Breast epithelium (tissue), 4 donors: ENCODE results near the gene TMEM132C. TPM values are rescaled to one million over a fixed set of nuclear protein-coding genes. Genes with fewer than 3 reads are reported as not detected.

Source experiments
- DNase-seq, 2 donors: peaks; one replicate each; pipeline ENCODE4 v3.0.0-alpha.2; 2019; ENCODE audit warnings: low spot score in 2 of 2
- H3K27ac ChIP-seq, 2 donors: fragments of 200-600 bp; sonication (generic) in 1 of 2; one replicate each; pipeline ENCODE4 v1.5.1; 2016 to 2019; ENCODE audit warnings: mild to moderate bottlenecking in 1 of 2
- H3K27me3 ChIP-seq, 2 donors: fragments of 200-600 bp; sonication (generic) in 1 of 2; one replicate each; pipeline versions ENCODE4 v1.5.1 to v1.6.0; 2017 to 2019; ENCODE audit warnings: control low read depth in 1 of 2, mild to moderate bottlenecking in 1 of 2
- H3K36me3 ChIP-seq: fragments of 200-600 bp; one replicate; pipeline ENCODE4 v1.5.1; 2019
- H3K4me1 ChIP-seq, 2 donors: fragments of 200-600 bp; sonication (generic); one replicate each; pipeline ENCODE4 v1.5.1; 2016 to 2019; ENCODE audit warnings: control low read depth in 1 of 2
- H3K4me3 ChIP-seq, 3 donors: fragments of 200-600 bp; sonication (generic); 1 replicate in 2 of 3; 2 replicates in 1 of 3; pipeline ENCODE4 v1.5.1; 2016 to 2019; ENCODE audit warnings: mild to moderate bottlenecking in 3 of 3, moderate library complexity in 2 of 3
- H3K9me3 ChIP-seq, 2 donors: fragments of 200-600 bp; sonication (generic) in 1 of 2; one replicate each; pipeline ENCODE4 v1.5.1; 2016 to 2019; ENCODE audit warnings: control low read depth in 1 of 2
- POLR2A ChIP-seq: fragments of 450-650 bp; IDR thresholded peaks from one replicate; pipeline ENCODE4 v1.6.1; 2016; ENCODE audit warnings: antibody characterized with exemption, mild to moderate bottlenecking, moderate library complexity
- POLR2AphosphoS5 ChIP-seq, 3 donors: sonication (generic); formaldehyde crosslinking; IDR thresholded peaks; one replicate each; pipeline ENCODE4 v1.6.1; 2017; ENCODE audit warnings: antibody characterized with exemption in 3 of 3
- intact Hi-C: fragments of 100-400 bp; cut with DNase I; formaldehyde crosslinking; loops from one replicate; pipeline ENCODE4 v1.15.1; 2023; ENCODE audit warnings: low total_unique reads
- total RNA-seq, 3 donors: library from RNA; depleted of rRNA; stranded (reverse); fragments of >200 nt; gene quantifications; one replicate each; pipeline ENCODE4 v1.1.0, GENCODE V29; 2016
- TF ChIP-seq, protein P1 (sequence below), 3 donors: fragments of 450-650 bp; IDR thresholded peaks; one replicate each; pipeline ENCODE4 v1.5.1; 2016 to 2017; ENCODE audit warnings: antibody characterized with exemption in 3 of 3, mild to moderate bottlenecking in 3 of 3, moderate library complexity in 3 of 3

TMEM132C gene
- 10 to 100 TPM in 2 of 3 donors, 1 to 10 TPM in 1; 7.2 to 54.1 (median 15.7) TPM for total RNA-seq

DNA sequence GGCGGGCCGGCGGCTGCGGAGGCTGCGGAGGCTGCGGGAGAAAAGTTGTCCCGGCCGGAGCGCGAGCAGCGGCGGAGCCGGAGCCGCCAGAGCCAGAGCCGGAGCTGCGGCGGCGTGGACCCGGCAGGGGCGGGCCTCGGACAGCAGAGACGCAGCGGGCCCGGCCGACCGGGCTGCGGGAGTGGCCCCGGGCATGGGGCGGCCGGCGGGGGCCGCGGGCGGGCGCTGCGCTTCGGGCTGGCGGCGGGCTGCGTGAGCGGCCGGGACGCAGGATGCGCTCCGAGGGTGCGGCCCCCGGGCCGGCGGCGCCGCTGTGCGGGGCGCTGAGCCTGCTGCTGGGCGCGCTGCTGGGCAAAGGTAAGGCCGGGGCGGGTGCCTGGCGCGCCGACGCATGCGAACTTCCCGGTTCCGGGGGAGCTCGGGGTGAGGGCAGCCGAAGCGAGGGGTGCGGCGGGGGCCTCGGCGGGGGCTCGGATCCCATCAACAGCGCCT, at the start of gene TMEM132C:
Gene TMEM132C, plus strand, starts transcription at position 40 of the 492 bp plus-strand sequence. Its CDS starts 233 bp downstream, at position 273.
- no peak for DNase-seq
- peaks cover 0 to 50% of the 10 kb centered on the region in 2 donors for H3K27me3 ChIP-seq
- TF ChIP-seq POLR2A (no peak), POLR2AphosphoS5 (IDR thresholded peaks at IDR 0.05) (no peak)
- TF ChIP-seq, protein P1, sequence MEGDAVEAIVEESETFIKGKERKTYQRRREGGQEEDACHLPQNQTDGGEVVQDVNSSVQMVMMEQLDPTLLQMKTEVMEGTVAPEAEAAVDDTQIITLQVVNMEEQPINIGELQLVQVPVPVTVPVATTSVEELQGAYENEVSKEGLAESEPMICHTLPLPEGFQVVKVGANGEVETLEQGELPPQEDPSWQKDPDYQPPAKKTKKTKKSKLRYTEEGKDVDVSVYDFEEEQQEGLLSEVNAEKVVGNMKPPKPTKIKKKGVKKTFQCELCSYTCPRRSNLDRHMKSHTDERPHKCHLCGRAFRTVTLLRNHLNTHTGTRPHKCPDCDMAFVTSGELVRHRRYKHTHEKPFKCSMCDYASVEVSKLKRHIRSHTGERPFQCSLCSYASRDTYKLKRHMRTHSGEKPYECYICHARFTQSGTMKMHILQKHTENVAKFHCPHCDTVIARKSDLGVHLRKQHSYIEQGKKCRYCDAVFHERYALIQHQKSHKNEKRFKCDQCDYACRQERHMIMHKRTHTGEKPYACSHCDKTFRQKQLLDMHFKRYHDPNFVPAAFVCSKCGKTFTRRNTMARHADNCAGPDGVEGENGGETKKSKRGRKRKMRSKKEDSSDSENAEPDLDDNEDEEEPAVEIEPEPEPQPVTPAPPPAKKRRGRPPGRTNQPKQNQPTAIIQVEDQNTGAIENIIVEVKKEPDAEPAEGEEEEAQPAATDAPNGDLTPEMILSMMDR (IDR thresholded peaks at IDR 0.05) = no peak
- peaks cover 0 to 13% of the 10 kb centered on the region in 2 donors for H3K9me3 ChIP-seq
- H3K4me3 ChIP-seq = peak within 1 kb of the TSS; percentile 49 to 67 (median 50)
- no peaks in the 10 kb centered on the region for H3K36me3 ChIP-seq
- no peaks in the 10 kb centered on the region for H3K4me1 ChIP-seq
- intact Hi-C loops = no loop called here
- H3K27ac ChIP-seq = no peak within 1 kb of the TSS

DNA sequence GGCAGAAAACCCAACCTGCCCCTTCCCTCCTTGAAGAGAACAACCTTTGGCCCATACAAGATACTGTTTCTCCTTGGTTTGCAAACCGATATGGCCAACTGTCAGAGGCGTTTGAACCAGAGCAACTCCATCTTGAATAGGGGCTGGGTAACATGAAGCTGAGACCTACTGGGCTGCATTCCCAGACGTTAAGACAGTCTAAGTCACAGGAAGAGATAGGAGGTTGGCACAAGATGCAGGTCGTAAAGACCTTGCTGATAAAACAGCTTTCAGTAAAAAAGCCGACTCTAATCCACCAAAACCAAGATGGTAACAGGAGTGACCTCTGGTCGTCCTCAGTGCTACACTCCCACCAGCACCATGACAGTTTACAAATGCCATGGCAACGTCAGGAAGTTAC, 42.7 kb upstream of the TMEM132C start:
- DNase-seq = no peak
- no peaks in the 10 kb centered on the region for H3K36me3 ChIP-seq

DNA sequence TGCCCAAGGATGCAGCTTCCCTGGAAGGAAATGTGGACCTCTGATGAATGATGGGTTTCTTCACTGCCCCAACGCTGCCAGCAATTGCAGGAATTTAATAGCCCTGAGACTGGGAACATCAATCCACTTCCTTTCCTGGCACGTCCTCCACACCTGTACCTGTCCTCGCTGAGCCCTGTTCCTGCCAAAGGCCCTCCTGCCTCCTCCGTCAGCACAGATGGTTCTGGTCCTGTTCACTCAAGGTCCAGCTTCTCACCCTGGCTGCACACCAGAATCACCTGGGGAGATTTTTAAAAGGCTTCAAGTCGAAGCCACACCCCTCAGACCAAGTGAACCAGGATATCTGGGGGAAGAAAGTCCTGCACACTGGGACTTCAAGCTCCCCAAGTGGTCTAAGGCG, 38.4 kb upstream of the TMEM132C start:
- TF ChIP-seq POLR2A = no peak
- TF ChIP-seq, protein P1 (IDR thresholded peaks at IDR 0.05) = no peak
- Histone ChIP-seq H3K4me1 (no peaks in the 10 kb centered on the region), H3K9me3 (no peaks in the 10 kb centered on the region), H3K27ac (no peak overlapping the region), H3K27me3 (no peaks in the 10 kb centered on the region), H3K36me3 (no peaks in the 10 kb centered on the region), H3K4me3 (no peak overlapping the region)
- intact Hi-C loops = no loop called here
- no peak for DNase-seq

More for the DNA sequence above, 42.7 kb upstream of the TMEM132C start:
- intact Hi-C loops = no loop called here
- Histone ChIP-seq H3K4me1 (no peaks in the 10 kb centered on the region), H3K4me3 (no peak overlapping the region), H3K9me3 (no peaks in the 10 kb centered on the region), H3K27me3 (no peaks in the 10 kb centered on the region), H3K27ac (no peak overlapping the region)
- TF ChIP-seq, protein P1 (IDR thresholded peaks at IDR 0.05) = no peak
- TF ChIP-seq POLR2A = no peak
- TF ChIP-seq POLR2AphosphoS5 (IDR thresholded peaks at IDR 0.05) = no peak

DNA sequence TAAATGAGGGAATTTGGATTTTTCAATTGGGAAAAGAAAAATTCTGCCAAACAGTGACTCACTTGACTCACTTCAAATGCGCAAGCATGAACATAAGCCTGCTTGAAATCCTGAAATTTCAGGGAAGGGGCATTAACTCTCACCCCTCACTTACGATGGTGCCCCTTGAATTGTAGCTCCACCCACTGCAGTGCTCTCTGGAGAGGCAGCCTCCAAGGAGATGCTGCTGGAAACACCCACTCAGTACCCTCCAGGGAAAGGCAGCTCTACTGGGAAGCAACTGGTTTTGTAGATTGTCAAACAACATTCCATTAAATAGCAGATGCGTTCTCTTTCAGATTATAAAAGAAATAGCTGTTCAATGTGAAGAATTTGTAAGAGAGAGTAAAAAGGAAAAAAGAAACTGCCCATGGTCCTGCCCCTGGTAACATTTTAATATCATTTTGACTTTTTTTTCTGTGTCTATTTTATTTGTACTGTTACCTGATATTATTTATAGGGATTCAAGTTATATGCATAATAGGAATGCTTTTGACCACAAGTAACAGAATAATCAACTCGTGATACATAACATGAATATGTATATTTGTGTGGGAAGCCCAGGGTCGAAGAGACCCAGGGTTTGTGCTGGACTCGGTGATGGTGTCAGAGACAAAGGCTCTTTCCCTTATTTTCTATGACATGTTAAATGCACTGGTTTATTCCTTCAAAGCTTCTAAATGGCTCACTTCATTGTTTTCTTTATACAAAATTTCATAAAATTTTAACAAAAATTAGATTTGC, 31.1 kb upstream of the TMEM132C start:
- Histone ChIP-seq H3K4me1 (no peaks in the 10 kb centered on the region), H3K27me3 (no peaks in the 10 kb centered on the region), H3K27ac (no peak overlapping the region), H3K9me3 (peaks cover 0 to 8% of the 10 kb centered on the region in 2 donors), H3K4me3 (no peak overlapping the region), H3K36me3 (no peaks in the 10 kb centered on the region)
- intact Hi-C loops = no loop called here
- TF ChIP-seq, protein P1 (IDR thresholded peaks at IDR 0.05) = no peak
- TF ChIP-seq POLR2A (no peak), POLR2AphosphoS5 (IDR thresholded peaks at IDR 0.05) (no peak)
- DNase-seq = no peak

DNA sequence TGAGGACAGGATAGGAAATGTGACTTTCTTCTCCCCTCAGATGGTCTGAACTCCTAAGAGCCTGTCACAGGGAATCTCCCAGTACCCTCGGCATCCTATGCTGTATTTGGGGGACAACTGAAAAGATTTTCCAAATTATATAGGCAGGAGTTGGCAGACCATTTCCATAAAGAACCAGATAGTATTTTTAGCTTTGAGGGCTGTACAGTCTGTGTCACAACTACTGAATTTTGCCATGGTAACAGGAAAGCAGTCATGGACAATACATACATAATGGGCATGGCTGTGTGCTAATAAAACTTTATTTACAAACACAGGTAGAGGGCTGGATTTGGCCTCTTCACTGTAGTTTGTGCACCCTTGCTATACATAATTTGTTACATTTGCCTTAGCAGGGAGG, 30.4 kb upstream of the TMEM132C start:
- Histone ChIP-seq H3K36me3 (no peaks in the 10 kb centered on the region), H3K4me3 (no peak overlapping the region), H3K4me1 (no peaks in the 10 kb centered on the region), H3K9me3 (peaks cover 0 to 8% of the 10 kb centered on the region in 2 donors), H3K27ac (no peak overlapping the region), H3K27me3 (no peaks in the 10 kb centered on the region)
- intact Hi-C loops = no loop called here
- no peak for DNase-seq
- TF ChIP-seq, protein P1 (IDR thresholded peaks at IDR 0.05) = no peak
- no peak for TF ChIP-seq POLR2A
- no peak for TF ChIP-seq POLR2AphosphoS5 (IDR thresholded peaks at IDR 0.05)
